Gastroesophageal sphincter (tissue), 3 donors: Measurements from ENCODE around the gene CD19.
"Not testable (repeated sequence)": the region's sequence is repeated elsewhere in the genome, so short reads cannot be mapped to it uniquely, and the experiment has no call there.

Experiments used
- CTCF ChIP-seq, 4 experiments: fragments of 200-600 bp in 2 of 4; fragments of 450-650 bp in 2 of 4; sonication (generic) in 1 of 4; IDR thresholded peaks; one replicate each; pipeline ENCODE4 v1.5.1; 2017 to 2019; ENCODE audit warnings: antibody characterized with exemption in 4 of 4, mild to moderate bottlenecking in 2 of 4, moderate library complexity in 2 of 4
- EP300 ChIP-seq: sonication (generic); formaldehyde crosslinking; IDR thresholded peaks from one replicate; pipeline ENCODE4 v1.6.1; 2017; ENCODE audit warnings: antibody characterized with exemption, mild to moderate bottlenecking
- POLR2AphosphoS5 ChIP-seq: sonication (generic); formaldehyde crosslinking; IDR thresholded peaks from one replicate; pipeline ENCODE4 v1.6.1; 2017; ENCODE audit warnings: antibody characterized with exemption

DNA sequence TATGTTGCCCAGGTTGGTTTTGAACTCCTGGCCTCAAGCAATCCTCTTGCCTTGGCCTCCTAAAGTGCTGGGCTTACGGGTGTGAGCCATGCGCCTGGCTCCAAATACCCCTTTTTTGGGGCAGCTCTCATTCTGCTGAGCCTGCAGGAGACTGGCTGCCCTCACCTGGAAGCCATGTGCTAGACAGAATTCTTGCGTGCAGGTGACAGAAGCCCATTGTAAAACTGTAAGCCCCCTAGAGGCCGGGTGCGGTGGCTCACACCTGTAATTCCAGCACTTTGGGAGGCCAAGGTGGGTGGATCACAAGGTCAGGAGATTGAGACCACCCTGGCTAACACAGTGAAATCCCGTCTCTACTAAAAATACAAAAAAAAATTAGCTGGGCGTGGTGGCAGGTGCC lies 48.6 kb downstream of the CD19 start:
- TF ChIP-seq CTCF (IDR thresholded peaks at IDR 0.05); EP300; POLR2AphosphoS5: not testable (repeated sequence)
